Measurements from ENCODE around the gene NR2F6.

NR2F6 gene

GRCh38 chr19:17282488-17283125 is 36.9 kb upstream of the NR2F6 start:
- H3K79me2 ChIP-seq (ENCODE audit: low read length) = no peaks in the 10 kb centered on the region
- peak overlapping the region; percentile 44 for H3K4me3 ChIP-seq (ENCODE audit: low read length)
- no peaks in the 10 kb centered on the region for H3K36me3 ChIP-seq (replicated peaks; ENCODE audit: insufficient read depth, low read length)
- H3K4me2 ChIP-seq (ENCODE audit: low read depth, low read length) = peak overlapping the region; percentile 88
- peaks cover 23% of the 10 kb centered on the region for H3K27me3 ChIP-seq (replicated peaks; ENCODE audit: insufficient read depth, low read length)
- H3K4me1 ChIP-seq (ENCODE audit: low read length) = peaks cover 12% of the 10 kb centered on the region; the same call in 1 of the 2 replicates
- no peaks in the 10 kb centered on the region for H3K9me3 ChIP-seq (replicated peaks; ENCODE audit: insufficient read depth, low read length)
- H2AFZ ChIP-seq (ENCODE audit: low read length) = peak overlapping the region; percentile 74
- H3K27ac ChIP-seq (ENCODE audit: low read length) = no peak overlapping the region
- H4K20me1 ChIP-seq (ENCODE audit: insufficient read depth, low read length) = no peaks in the 10 kb centered on the region
- peak; percentile 73 for DNase-seq
- no peaks in the 10 kb centered on the region for H3K9me2 ChIP-seq (replicated peaks; ENCODE audit: insufficient read depth, low read length)
- no peak overlapping the region for H3K9ac ChIP-seq (ENCODE audit: low read length)
- TF ChIP-seq EZH2phosphoT487 (IDR thresholded peaks at IDR 0.05; ENCODE audit: low read length) = no peak
- peak; percentile 88 for TF ChIP-seq CTCF (IDR thresholded peaks at IDR 0.05; ENCODE audit: low read length)
- H3F3A ChIP-seq (ENCODE audit: insufficient read depth, low read length) = no peaks in the 10 kb centered on the region

- H3K27ac ChIP-seq (ENCODE audit: low read length) = no peak within 1 kb of the TSS
- DNase-seq = no peak
Measured at GRCh38 chr19:17281391-17282304, 35.9 kb upstream of the NR2F6 start, which contains the start of gene ANKLE1. Gene ANKLE1, plus strand, starts transcription at chr19:17281901. Its CDS starts 20 bp downstream, at chr19:17281921.

GRCh38 chr19:17279436-17279835 is 33.7 kb upstream of the NR2F6 start:
- Histone ChIP-seq H3F3A (ENCODE audit: insufficient read depth, low read length) (no peaks in the 10 kb centered on the region), H3K27me3 (replicated peaks; ENCODE audit: insufficient read depth, low read length) (peaks cover 18% of the 10 kb centered on the region), H3K9me2 (replicated peaks; ENCODE audit: insufficient read depth, low read length) (no peaks in the 10 kb centered on the region), H4K20me1 (ENCODE audit: insufficient read depth, low read length) (no peaks in the 10 kb centered on the region), H3K9ac (ENCODE audit: low read length) (no peak overlapping the region), H3K79me2 (ENCODE audit: low read length) (no peaks in the 10 kb centered on the region), H3K36me3 (replicated peaks; ENCODE audit: insufficient read depth, low read length) (no peaks in the 10 kb centered on the region), H3K9me3 (replicated peaks; ENCODE audit: insufficient read depth, low read length) (no peaks in the 10 kb centered on the region), H3K4me2 (ENCODE audit: low read depth, low read length) (no peak overlapping the region), H3K4me3 (ENCODE audit: low read length) (no peak overlapping the region), H3K27ac (ENCODE audit: low read length) (no peak overlapping the region), H2AFZ (ENCODE audit: low read length) (no peak overlapping the region), H3K4me1 (ENCODE audit: low read length) (peaks cover 12% of the 10 kb centered on the region; the same call in 1 of the 2 replicates)
- TF ChIP-seq EZH2phosphoT487 (IDR thresholded peaks at IDR 0.05; ENCODE audit: low read length) (no peak), EZH2 (optimal IDR thresholded peaks at IDR 0.05; ENCODE audit: low read depth, low read length) (no peak)
- DNase-seq = no peak

More at GRCh38 chr19:17281391-17282304, 35.9 kb upstream of the NR2F6 start, which contains the start of gene ANKLE1:
- H3K27me3 ChIP-seq (replicated peaks; ENCODE audit: insufficient read depth, low read length) = peaks cover 22% of the 10 kb centered on the region
- H3K9me2 ChIP-seq (replicated peaks; ENCODE audit: insufficient read depth, low read length) = no peaks in the 10 kb centered on the region
- TF ChIP-seq EZH2phosphoT487 (IDR thresholded peaks at IDR 0.05; ENCODE audit: low read length) (no peak), EZH2 (optimal IDR thresholded peaks at IDR 0.05; ENCODE audit: low read depth, low read length) (no peak), CTCF (IDR thresholded peaks at IDR 0.05; ENCODE audit: low read length) (no peak)
- H3K4me2 ChIP-seq (ENCODE audit: low read depth, low read length) = peak within 1 kb of the TSS; percentile 88
- H3F3A ChIP-seq (ENCODE audit: insufficient read depth, low read length) = no peaks in the 10 kb centered on the region
- H3K4me1 ChIP-seq (ENCODE audit: low read length) = peaks cover 12% of the 10 kb centered on the region; the same call in 1 of the 2 replicates
- H3K4me3 ChIP-seq (ENCODE audit: low read length) = peak within 1 kb of the TSS; percentile 44
- H3K9ac ChIP-seq (ENCODE audit: low read length) = no peak within 1 kb of the TSS
- H2AFZ ChIP-seq (ENCODE audit: low read length) = peak within 1 kb of the TSS; percentile 74
- H3K36me3 ChIP-seq (replicated peaks; ENCODE audit: insufficient read depth, low read length) = no peaks in the 10 kb centered on the region
- no peaks in the 10 kb centered on the region for H4K20me1 ChIP-seq (ENCODE audit: insufficient read depth, low read length)
- no peaks in the 10 kb centered on the region for H3K79me2 ChIP-seq (ENCODE audit: low read length)
- no peaks in the 10 kb centered on the region for H3K9me3 ChIP-seq (replicated peaks; ENCODE audit: insufficient read depth, low read length)

Measured in MM.1S (cell line).